GM19397 (cell line): ENCODE results near the gene DES.

ENCODE experiments used
- ATAC-seq: cut with Tn5 transposase; IDR thresholded peaks from one replicate; pipeline ENCODE4 v1.9.1; 2021; ENCODE audit warnings: mild to moderate bottlenecking, moderate library complexity; ENCODE audit not compliant: unreplicated experiment

The DES gene

DNA sequence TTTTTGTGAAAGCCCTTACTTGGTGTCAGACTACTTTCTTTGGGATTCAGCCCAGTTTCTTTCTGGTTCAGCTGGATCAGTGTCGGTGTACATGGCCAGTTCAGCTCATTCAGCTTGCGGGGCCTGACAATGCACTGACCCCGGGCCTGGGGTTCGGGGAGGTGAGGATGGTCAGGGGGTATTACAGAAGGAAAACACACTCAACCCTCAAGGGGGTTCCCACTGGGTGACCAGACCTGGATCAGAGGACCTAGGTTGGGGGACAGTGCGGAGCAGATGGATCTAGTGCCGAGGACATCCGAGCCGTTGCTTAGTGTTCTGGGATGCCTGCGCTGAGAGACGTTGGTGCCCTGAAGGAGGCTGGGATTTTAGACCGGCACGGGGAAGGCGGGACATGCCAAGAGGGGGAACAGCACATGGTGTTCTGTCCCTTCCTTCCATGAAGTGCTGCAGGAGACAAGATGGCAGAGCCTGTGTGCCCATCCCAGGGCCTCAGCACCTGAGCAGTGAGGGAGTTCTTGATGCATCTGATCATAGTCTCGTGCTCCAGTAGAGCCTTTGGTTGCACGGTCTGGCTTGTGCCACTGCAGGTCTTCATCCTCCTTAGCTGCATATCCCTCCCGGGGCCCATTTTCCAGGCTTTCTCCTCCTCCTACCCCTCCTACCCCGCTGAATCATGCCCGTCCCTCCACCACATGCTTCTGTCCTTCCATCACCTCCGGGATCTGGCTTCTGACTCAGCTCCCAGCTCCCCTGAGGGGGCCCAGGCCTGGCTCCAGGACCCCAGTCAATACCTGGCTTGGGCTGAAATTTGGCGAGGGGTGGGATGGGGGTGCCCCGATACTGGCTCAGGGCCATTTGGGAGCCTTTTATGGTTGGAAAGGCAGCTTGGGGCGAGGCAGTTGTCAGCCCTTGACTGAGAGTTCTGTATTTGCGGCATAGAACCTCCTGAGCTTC, 34.5 kb downstream of the DES start:
- ATAC-seq: no peak

DNA sequence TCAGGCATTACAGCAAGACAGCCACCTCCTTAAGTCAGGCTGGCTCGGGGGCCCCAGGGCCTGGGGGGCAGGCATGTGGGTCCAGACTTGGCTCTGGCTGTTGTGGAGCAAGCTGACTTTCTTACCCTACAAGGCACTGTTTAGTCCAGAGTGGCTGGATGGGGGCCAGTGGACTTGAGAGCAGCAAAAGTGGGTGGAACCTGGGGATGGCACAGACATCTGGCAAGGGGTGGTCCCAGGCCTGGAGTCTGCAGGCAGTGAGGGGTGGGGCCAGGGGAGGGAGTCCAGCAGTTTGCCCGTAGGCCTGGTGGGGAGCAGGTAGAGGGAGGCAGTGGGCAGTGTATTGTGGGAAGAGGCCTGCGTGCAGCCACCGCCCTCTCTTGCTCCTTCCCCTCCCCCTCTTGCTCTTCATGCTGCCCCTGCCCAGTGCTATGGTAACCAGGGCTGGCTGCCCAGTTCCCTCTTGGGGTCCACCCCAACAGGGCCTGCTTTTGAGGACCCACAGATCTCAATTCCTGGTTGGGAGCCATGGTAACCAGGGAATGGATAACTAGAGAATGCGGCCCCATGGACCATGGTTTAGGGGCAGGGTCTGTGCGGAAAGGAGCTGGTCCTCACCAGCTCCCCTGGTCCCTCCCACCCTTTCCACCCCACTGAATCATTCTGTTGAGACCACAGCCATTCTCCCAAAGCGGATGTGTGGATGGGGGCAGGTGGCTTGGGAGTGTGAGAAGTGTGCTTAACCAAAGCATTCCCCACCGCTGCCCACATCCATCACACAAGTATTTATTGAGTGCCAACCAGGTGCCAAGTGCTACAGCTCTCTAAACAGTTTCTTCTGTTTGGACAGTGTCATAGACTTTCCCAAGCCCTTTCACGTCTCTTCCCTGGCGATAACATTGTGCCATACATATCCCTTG, 35.8 kb downstream of the DES start:
- no peak for ATAC-seq

DNA sequence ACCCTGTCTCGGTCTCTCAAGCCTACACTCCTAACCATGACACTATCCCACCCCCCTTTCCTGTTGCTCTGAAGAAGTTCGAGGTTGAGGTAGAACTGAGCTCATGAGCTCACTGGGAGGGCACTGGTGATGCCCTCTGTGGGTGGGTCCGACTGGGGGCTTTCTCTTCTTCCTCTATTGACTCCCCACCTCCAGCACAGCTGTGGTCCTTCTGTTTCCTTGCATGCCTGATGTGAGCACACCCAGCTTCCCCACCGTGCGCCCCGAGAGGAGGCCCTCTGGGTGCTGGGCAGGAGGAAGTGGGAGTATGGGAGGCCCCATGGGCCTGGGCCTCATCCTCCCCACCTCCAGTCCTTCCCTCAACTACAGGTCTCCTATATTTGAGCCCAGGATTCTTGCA, 37.4 kb downstream of the DES start:
- ATAC-seq: no peak

DNA sequence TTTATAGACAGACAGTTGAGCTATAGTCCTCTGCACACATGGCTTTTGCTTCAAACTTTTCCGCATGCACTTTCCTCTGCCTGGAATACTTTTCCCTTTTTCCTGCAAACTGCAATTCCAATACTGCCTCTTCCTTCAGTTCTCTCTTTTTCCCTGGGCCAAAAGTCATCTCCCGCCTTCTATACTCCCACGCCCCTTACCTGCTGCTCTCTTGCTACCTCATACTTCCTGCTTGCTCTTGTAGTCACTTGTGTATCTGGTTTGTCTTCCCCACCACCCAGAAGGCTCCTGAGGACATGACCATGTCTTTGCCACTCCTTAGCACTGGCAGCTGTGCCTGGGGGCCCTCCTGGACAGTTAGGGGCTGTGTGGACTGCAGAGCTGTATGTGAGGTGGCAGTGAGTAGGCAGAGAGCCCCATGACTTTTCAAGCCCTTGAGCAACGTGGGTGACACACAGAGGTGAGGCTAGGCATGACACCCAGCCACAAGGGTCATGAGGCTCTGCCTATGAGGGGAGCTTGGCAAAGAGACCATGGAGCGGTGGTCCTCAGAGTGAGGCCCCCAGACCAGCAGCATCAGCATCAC, 39.7 kb downstream of the DES start:
- ATAC-seq: no peak

DNA sequence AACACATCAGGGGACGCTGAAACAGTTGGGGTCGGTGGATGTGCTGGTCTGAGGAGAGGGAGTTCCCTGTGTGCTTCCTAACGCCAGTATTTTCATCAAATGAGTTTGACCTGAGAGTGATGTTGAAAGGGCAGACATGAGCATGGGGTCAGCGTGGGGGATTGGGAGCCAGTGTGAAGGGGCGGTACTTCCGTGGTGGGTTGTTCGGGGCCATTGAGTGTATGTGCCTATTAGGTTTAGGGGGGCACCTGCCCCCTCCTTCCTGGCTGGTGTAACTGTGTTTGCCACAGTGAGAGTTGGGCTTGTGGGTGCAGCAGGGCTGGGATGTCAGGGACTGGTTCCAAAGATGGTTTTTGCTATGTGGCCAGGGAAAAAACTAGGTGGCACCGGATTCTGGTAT, 40.8 kb downstream of the DES start:
- no peak for ATAC-seq

DNA sequence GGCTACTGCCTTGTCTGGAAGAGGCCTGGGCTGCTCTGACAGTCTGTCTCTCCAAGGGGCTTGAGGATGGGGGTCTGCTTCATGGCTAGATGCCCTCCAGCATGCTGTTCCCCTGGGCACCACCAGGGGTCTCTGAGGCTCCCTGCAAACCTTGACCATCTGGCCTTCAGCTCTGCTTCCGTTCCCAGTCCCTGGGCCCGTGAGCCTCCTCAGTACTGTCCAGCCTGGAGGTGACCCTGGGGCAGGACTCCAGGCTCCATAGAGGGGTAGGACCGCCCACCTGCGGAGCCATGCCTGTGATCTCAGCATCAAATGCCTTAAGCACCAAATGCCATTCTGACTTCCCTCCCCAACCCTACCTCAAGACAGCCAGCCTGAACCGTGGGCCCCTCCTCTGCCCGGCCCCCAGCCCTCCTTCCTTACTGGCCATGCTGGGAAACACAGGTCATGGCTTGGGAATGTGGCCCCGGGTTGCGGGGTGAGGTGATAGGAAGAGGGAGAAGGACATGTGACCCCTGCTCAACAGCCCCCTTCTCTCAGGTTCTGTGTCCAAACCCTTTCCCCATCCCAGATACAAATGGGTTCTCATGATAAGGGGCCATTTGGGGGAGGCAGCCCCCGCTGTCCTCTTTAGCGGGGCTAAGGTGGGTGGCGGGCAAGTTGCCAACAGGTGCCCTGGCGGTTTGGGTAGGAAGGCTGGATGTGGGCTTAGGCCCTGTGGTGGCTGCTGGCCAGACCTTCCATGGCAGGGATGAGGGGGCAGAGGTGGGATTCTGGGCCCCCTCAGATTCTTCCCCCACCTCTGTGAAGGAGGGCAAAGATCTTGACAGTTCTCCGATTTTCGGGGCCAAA, 41.5 kb downstream of the DES start:
- ATAC-seq: peak; percentile 57

DNA sequence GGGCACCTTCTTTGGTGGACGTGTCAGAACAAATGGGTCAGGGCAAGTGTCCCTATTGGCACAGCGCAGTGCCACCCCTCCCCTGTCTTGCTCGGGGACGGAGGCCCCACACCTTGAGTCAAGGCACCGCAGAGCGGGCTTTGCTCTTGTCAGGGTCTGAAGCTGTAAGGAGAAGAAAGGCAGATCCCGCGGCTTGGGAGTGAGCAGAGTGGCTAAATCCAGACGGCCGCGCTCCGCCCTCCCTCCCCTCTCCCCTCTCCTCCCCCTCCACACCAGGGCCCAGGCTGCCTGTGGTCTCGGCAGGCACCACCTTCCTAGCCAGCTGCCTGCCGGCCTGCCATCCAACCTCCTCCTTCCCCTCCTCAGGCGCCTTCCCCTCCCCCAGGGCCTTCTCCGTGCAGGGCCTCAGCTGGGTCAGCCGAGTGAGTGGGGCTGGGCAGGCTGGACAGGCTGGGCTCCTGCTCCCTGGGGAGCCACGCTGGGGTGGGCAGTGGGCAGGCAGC, 42.3 kb downstream of the DES start:
- ATAC-seq: no peak

DNA sequence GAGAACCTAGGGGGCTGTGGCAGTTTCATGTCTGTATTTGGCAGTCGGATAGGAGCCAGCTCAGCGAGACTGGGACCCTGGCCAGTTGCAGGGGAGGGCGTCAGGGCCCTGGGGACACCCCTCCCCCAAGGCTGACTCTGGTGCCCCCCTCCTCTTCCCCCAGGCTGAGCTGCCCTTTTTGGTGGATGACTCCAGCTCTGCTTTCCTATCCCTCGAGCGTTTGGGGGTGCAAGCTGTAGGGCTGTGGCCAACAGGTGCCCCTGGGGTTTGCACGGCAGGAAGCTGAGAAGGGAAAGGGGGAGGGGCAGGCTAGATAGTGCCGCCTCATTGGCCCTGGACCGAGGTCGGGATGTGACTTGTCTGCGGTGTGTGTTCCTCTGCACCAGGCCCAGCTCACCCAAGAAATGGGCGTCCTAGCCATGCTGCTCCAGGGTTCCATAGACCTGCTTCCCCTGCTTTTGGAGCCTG, 42.9 kb downstream of the DES start:
- ATAC-seq: no peak

DNA sequence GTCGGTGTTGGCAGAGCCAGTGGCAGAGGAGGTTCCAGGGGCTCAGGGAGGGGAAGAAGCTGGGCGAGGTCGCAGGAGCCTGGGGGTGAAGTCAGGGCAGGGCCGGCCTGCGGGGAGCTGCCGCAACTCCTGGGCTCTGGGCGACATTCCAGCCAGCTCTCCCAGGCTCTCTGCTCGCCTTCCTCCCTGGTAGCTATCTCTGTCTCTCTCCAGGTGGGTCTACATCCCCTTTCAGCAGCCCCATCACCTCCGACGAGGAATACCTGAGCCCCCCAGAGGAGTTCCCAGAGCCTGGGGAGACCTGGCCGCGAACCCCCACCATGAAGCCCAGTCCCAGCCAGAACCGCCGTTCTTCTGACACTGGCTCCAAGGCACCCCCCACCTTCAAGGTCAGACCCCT, 43.5 kb downstream of the DES start:
- no peak for ATAC-seq

DNA sequence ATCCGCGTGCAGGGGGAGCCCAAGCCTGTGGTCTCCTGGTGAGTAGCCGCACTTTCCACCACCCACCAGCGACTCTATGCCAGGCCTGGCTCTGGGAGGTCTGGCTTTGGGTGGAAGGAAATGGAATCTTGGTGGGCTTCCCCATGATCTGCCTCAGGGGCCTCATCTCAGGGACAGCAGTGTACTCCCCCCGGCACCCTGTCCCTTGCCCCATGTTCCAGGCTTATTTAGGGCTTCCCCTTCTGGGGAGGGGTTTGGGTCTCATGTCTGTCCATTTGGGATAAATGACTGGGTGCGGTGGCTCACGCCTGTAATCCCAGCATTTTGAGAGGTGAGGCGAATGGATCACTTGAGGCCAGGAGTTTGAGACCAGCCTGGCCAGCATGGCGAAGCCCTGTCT, 44.2 kb downstream of the DES start:
- no peak for ATAC-seq

DNA sequence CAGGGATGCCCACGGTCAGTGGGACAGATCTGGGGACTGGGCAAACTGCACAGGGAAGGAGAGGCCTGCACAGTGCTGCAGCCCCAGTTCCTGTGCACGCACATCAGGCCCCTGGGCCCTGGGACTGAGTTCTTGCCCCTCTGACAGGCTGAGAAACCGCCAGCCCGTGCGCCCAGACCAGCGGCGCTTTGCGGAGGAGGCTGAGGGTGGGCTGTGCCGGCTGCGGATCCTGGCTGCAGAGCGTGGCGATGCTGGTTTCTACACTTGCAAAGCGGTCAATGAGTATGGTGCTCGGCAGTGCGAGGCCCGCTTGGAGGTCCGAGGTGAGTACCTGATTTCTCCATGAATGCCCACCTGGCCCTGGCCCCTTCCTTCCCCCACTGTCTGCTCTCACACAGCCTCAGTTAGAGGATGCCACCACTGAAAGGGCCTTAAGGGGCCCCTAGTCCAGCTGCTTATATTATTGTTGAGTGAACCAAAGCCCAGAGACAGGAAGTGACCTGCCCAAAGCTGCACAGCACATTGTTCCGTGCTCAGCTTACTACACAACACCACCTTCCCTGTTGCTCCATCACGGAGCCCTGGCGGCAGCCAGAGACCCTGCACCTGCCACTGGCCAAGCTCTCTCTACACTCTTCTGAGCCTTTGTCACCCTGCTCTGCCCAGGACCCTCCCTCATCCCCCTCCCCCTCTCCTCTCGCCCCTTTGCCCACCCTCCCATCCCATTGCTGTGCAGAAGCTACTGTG, 46.3 kb downstream of the DES start:
- no peak for ATAC-seq

DNA sequence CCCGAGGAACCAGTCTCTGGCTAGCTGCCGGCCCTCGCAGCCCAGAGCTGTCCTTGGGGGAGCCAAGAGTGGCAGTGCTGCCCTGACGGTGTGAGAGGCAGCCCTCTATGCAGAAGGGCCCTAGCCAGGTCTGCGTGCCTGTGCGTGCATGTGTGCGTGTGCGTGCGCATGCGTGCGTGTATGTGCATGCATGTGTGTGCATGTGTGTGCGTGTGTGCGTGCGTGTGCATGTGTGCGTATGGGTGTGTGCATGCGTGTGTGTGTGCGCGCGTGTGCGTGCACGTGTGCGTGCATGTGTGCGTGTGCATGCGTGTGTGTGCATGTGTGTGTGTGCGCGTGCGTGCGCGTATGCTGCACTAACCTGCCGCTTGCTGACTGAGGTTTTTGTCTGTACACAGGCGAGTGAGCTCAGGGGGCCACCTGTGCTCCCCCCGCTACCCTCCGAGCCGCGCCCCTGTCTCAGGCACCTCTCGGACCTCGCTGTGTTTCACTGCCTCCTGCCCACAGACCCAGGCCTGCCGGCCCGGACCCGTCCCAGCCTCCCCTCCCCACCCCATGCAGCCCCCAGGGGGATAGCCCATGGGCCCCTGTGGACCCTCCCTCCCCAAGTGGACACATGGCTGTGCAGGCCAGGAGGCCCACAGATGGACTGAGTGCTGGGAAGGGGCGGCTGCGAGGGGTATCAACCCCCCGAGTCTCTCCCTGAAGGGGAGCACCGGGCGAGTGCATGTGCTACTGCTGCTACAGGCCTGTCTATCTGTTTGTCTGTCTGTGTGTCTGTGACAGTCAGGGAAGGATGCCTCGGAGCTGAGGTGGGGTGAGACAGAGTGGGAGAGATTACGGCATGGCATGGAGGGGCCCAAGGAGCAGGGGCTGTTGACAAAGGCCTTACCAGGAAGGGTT, 47.7 kb downstream of the DES start:
- no peak for ATAC-seq

DNA sequence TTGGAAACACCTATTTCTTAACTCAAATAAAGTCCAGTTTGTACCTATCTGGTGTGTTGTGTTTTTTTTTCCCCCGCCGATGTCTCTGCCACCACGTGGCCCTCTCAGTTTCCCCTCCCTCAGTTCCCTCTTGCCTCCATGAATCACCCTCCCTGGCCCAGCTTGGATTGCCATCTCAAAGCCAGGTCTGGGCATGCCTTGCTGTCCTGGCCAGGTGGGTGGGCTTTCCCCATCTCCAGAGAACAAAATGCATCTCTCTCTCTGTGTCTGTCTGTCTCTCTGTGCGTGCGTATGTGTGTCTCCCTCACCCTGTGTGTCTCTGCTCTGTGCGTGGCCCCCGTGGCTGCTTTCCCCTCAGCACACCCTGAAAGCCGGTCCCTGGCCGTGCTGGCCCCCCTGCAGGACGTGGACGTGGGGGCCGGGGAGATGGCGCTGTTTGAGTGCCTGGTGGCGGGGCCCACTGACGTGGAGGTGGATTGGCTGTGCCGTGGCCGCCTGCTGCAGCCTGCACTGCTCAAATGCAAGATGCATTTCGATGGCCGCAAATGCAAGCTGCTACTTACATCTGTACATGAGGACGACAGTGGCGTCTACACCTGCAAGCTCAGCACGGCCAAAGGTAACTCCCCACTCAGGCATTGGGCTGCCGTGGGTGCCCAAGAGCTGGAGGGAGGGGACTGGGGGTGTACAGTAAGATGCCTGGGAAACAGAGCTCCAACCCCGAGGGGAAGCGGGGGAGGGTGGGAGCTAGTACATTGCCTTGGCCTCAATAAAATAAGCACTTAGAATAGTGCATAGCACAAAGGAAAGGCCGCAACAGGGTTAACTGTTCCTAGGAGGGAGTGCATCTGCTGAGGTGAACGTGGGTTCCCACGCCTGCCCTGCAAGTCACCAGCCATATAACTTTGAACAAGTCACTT, 48.9 kb downstream of the DES start:
- no peak for ATAC-seq

DNA sequence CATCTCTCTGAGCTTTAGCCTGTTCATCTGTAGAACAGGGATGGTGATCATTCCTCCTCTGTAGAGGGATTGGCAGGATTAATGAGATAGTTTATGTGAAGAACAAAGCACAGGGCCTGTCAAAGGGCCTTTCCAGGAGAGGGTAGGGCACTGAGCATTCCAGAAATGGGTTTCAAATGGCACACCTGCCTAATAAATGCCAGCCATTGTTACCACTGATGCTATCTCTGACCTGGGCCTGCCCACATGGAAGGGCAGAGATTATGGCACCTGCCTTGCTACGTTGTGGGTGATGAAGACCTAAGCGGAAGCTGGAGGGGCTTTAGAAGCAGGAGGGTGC, 49.5 kb downstream of the DES start:
- ATAC-seq: no peak

DNA sequence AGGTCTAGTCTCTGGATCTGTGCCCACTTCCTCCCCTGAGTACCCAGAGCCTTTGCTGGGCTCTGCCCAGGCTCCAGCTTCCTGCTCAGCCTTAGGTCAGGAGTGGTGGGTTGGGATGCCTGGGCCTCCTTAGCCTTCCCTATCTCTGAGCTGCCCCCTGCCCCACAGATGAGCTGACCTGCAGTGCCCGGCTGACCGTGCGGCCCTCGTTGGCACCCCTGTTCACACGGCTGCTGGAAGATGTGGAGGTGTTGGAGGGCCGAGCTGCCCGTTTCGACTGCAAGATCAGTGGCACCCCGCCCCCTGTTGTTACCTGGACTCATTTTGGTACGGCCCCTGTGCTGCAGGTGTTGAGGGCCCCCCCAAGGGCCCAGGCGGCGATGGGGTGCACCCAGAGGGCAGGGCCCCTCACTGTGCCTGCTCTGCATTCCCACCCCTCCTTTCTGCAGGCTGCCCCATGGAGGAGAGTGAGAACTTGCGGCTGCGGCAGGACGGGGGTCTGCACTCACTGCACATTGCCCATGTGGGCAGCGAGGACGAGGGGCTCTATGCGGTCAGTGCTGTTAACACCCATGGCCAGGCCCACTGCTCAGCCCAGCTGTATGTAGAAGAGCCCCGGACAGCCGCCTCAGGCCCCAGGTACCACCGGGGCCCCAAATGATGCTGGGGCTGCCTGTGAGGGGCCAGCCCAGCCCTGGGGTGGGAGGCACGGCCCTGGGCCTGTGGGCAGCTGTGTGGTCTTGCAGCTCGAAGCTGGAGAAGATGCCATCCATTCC, 50.4 kb downstream of the DES start:
- ATAC-seq: no peak

DNA sequence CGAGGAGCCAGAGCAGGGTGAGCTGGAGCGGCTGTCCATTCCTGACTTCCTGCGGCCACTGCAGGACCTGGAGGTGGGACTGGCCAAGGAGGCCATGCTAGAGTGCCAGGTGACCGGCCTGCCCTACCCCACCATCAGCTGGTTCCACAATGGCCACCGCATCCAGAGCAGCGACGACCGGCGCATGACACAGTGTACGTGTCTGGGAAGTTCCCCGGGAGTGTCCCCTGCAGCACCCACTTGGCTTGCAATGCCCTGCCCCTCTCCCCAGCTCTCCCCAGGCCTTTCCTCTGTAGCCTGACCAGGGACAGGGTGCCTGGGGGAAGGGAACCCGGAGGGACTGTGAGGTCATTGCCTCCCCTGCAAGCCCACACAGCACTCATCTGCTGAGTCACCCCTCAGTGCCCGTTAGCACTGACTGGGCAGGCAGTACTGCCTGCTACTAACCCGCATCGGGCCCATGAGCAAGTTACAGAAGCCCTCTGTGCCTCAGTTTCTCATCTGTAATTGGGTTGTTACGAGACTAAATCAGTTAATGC, 51.1 kb downstream of the DES start:
- no peak for ATAC-seq

DNA sequence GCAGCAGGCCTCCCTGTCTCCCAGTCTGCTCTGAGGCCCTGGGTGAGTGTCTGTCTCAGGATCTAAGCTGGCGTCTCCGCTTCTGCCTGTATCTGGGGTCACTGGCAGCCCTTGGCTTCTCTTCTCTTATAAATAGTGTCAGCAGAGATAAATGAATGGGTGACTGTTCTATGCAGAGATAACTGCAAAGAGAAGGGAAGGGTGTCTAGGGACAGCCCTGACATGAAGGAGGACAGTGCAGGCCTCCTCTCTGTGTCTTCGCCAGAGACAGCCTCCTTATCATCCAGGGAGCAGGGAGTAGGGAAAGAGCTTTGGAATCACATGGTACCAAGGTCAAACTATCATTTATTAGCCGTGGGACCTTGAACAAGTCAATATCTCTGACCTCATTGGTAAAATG, 52.3 kb downstream of the DES start:
- no peak for ATAC-seq
